GM12872 (cell line): Measurements from ENCODE around the gene KIF16B.

Experiments
- TF ChIP-seq, protein P1 (sequence below): IDR thresholded peaks from 3 replicates; pipeline ENCODE4 v1.5.1; 2011; ENCODE audit warnings: low read depth, mild to moderate bottlenecking, low read length, moderate library complexity; ENCODE audit not compliant: insufficient read depth

The KIF16B gene

DNA sequence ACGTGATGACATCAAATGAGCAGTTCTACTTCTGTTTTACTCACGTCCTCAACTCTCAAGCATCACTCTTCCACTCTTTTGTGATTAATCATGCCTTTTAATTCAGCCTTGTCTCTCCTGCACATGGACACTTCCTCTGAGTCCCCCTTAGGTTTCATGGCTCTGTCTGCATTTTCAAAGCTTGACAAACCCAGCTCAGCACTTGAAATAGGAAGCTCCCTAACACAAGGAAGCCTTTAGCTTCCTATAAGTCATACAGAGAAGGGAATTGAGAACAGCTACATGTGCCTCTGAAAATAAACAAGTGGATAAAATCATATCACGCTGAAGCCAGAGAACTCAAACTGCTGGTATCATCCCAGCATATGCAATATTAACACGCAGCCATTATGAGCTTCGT, 21.2 kb downstream of the KIF16B start:
- TF ChIP-seq, protein P1, sequence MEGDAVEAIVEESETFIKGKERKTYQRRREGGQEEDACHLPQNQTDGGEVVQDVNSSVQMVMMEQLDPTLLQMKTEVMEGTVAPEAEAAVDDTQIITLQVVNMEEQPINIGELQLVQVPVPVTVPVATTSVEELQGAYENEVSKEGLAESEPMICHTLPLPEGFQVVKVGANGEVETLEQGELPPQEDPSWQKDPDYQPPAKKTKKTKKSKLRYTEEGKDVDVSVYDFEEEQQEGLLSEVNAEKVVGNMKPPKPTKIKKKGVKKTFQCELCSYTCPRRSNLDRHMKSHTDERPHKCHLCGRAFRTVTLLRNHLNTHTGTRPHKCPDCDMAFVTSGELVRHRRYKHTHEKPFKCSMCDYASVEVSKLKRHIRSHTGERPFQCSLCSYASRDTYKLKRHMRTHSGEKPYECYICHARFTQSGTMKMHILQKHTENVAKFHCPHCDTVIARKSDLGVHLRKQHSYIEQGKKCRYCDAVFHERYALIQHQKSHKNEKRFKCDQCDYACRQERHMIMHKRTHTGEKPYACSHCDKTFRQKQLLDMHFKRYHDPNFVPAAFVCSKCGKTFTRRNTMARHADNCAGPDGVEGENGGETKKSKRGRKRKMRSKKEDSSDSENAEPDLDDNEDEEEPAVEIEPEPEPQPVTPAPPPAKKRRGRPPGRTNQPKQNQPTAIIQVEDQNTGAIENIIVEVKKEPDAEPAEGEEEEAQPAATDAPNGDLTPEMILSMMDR, result no peak

DNA sequence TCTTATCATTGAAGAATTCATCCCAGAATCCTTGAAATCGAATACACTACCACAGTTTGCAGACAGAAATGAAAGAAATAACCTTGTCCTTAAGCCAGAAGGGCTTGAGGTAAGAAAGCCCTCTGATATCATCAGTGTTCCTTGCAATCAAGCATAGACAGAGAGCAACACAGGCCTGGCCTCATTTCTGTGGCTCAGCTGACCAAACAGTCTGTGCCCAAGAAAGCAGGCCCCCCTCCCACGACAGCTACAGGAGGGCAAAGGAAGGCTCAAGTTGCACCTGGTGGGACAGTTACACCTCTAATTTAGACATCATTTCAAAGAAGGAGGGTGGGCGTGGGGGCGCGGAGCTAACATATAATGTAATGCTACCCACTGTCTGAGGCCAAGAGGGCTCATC, 21.6 kb downstream of the KIF16B start:
- TF ChIP-seq, protein P1, result no peak

DNA sequence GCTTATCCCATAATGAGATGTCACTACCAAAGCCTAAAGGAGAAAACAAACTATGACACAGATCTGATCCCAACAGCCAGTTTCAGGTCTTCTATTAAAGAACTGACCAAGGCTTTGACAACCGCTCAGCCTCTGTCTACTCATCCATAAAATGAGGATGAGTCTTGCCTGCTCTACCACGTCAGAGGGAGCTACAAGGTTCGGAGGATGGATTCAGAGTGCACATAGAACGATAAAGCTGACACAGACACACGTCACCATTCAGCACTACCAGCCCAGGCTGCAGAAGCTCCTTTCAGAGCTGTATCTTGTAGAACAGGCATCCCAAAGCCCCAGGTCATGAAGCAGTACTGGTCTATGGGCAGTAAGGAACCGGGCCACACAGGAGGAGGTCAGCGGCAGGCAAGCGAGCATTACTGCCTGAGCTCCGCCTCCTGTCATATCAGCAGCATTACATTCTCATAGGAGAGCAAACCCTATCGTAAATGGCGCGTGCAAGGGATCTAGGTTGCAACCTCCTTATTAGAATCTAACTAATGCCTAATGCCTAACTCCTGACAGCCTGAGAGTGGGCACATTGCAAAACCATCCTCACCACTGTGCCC, 25.1 kb downstream of the KIF16B start:
- TF ChIP-seq, protein P1, result no peak

DNA sequence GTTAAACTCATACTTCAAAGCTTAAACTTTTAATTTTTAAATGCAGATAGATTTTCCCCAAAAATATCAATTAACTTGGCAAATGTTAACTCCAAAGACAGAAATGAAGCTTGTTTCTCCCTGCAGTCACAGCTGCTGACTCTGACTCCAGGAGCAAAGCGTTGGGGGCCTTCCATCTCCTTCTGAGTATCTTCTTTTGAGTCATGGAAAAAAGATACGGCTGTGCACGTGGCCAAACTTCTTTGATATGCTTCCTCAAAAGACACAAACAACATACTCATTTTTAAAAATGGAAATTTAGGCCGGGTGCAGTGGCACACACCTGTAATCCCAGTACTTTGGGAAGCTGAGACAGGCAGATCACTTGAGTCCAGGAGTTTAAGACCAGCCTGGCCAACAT, 28.3 kb downstream of the KIF16B start:
- TF ChIP-seq, protein P1, result no peak

DNA sequence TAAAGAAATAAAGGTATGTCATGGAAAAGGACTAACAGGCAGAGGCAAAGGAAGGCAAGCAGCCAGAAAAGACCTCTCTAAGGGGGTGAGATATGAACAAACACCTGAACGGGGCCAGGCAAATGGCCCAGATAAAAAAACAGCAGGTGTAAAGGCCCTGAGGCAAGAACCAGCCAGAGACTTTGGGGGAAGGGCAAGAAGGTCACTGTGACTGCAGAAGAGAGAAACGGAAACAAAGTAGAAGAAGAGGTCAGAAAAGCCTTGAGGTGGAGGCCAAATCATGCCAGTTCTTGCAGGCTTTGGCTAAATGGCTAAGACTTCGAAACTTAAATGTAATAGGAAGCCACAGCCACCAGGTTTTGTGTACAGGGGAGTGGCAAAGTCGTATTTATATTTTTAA, 30.8 kb downstream of the KIF16B start:
- TF ChIP-seq, protein P1, result no peak

DNA sequence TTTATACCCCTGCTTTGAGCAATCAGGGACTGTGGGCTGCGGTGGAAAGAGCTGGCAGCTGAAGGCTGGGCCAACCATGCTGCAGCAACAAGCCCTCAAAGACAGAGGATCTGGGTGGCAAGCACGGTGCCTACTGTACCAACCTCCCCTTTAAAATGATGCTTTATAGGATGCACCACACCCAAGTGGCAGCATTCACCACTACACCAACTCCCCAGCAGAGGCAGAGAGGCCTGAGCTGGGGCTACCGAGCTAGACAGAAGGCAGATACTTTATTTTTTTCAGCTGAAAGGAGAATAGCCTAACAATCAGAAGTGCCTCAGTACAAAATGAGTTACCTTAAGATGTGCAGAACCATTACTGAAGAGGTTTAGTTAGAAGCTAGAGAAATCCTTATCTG, 31.4 kb downstream of the KIF16B start:
- TF ChIP-seq, protein P1, result no peak

DNA sequence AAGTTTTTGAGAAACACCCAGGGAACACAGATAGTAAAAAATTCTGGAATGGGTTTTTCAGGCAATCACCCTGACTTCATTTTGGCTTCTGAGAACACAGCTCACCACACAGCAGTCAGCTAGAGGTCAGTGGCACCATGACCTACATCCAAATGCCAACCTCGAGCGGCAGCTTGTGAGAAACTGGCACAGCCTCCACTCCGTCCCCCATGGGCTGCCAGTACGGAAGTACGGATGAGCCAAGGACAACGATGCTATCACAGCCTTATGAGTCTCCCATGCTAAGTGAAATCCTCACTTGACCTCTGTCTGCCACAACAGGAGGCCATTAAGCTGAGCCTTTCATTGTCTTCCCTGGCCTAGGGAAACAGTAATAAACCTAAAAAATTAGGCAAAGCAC, 32.0 kb downstream of the KIF16B start:
- TF ChIP-seq, protein P1, result no peak
